HepG2 (cell line): ENCODE measurements around the gene IGFBP5. TPM values are rescaled to one million over a fixed set of nuclear protein-coding genes. Genes with fewer than 3 reads are reported as not detected.

Experiments used
- ATAC-seq: fragments of 200-7000 bp; cut with Tn5 transposase; 3 replicates; pipeline ENCODE4 v1.9.1; 2020; ENCODE audit warnings: mild to moderate bottlenecking, moderate library complexity
- BruUV-seq: library from RNA; stranded (reverse); fragments of 400-500 nt; replicated peaks from 2 replicates; lab custom pipeline; 2021; lab: Mats Ljungman, UMichigan
- CTCF ChIA-PET: fragments of 300-600 bp; formaldehyde crosslinking; extraction: SDS; loops from one replicate; lab custom pipeline; 2021; ENCODE audit warnings: low total read pairs, inconsistent platforms, low intra/inter-chr PET ratio; lab: Yijun Ruan, JAX
- POLR2A ChIA-PET: fragments of 350-600 bp; sonication (Branson Sonifier 250); formaldehyde crosslinking; loops from one replicate; lab custom pipeline; 2020; ENCODE audit warnings: antibody characterized with exemption, inconsistent platforms; lab: Yijun Ruan, JAX
- DNase-seq: peaks from one replicate; pipeline ENCODE4 v3.0.0-alpha.2; 2015; ENCODE audit warnings: low spot score
- FAIRE-seq: peaks from 3 replicates; lab custom pipeline; 2011; peaks lifted over from hg19 to GRCh38; lab: Jason Lieb, UNC
- H2AFZ ChIP-seq: one replicate; pipeline ENCODE4 v1.6.1; 2011; ENCODE audit warnings: low read length, inconsistent platforms
- H3K27ac ChIP-seq: fragments of 300-600 bp; 3 replicates; pipeline ENCODE4 v1.8.0; 2011; ENCODE audit warnings: mixed run types, mild to moderate bottlenecking, mixed read lengths, low read length, inconsistent platforms; ENCODE audit not compliant: insufficient read depth; ENCODE audit errors: extremely low read length
- H3K27me3 ChIP-seq, 2 experiments: fragments of 200-600 bp in 1 of 2; 2 replicates in 1 of 2; 3 replicates in 1 of 2; pipeline versions ENCODE4 v1.6.0 to v1.8.0; 2011; ENCODE audit warnings: low read length in 2 of 2, mild to moderate bottlenecking in 2 of 2, moderate library complexity in 2 of 2, inconsistent platforms in 1 of 2; ENCODE audit not compliant: insufficient read depth in 2 of 2, control insufficient read depth in 1 of 2
- H3K36me3 ChIP-seq, 2 experiments: fragments of 200-600 bp in 1 of 2; replicated peaks in 1 of 2; 2 replicates in 1 of 2; 3 replicates in 1 of 2; pipeline versions ENCODE4 v1.5.1 to v1.8.0; 2011; ENCODE audit warnings: low read length in 2 of 2, inconsistent platforms in 1 of 2; ENCODE audit not compliant: insufficient read depth in 2 of 2, control insufficient read depth in 1 of 2
- H3K4me1 ChIP-seq: 2 replicates; pipeline ENCODE4 v1.5.1; 2012; ENCODE audit warnings: low read length, inconsistent platforms; ENCODE audit not compliant: insufficient read depth
- H3K4me2 ChIP-seq: 2 replicates; pipeline ENCODE4 v1.6.0; 2011; ENCODE audit warnings: low read depth, low read length, inconsistent platforms
- H3K4me3 ChIP-seq, 3 experiments: fragments of 200-600 bp in 1 of 3; sonication (generic), shearing (Covaris generic) in 1 of 3; replicated peaks in 1 of 3; 2 replicates each; pipeline ENCODE4 v1.5.1; 2011 to 2016; ENCODE audit warnings: low read length in 3 of 3, inconsistent platforms in 2 of 3, low read depth in 2 of 3, mild to moderate bottlenecking in 2 of 3, control low read depth in 1 of 3, mixed read lengths in 1 of 3; ENCODE audit not compliant: insufficient read depth in 1 of 3
- H3K79me2 ChIP-seq: one replicate; pipeline ENCODE4 v1.6.1; 2011; ENCODE audit warnings: low read length, inconsistent platforms; ENCODE audit not compliant: insufficient read depth
- H3K9ac ChIP-seq: 2 replicates; pipeline ENCODE4 v1.6.0; 2011; ENCODE audit warnings: mild to moderate bottlenecking, low read depth, low read length, inconsistent platforms; ENCODE audit not compliant: insufficient read depth
- H3K9me3 ChIP-seq: 2 replicates; pipeline ENCODE4 v1.5.1; 2012; ENCODE audit warnings: mild to moderate bottlenecking, low read length
- H4K20me1 ChIP-seq: 2 replicates; pipeline ENCODE4 v1.6.0; 2011; ENCODE audit warnings: inconsistent platforms, mild to moderate bottlenecking, low read length, moderate library complexity; ENCODE audit not compliant: insufficient read depth
- ETV6 ChIP-seq: sonication (generic); formaldehyde crosslinking; conservative IDR thresholded peaks from 2 replicates; pipeline ENCODE4 v1.4.0; 2020; ENCODE audit warnings: missing genetic modification reagents
- HNRNPL ChIP-seq: fragments of 200-400 bp; formaldehyde crosslinking; IDR thresholded peaks from 2 replicates; pipeline ENCODE4 v1.6.1; 2017; ENCODE audit warnings: mild to moderate bottlenecking, low read depth, low read length
- MYPOP ChIP-seq: sonication (generic); formaldehyde crosslinking; IDR thresholded peaks from 2 replicates; pipeline ENCODE4 v1.8.1; 2023; ENCODE audit warnings: mild to moderate bottlenecking, moderate library complexity, missing genetic modification reagents
- POLR2G ChIP-seq: fragments of 200-400 bp; formaldehyde crosslinking; IDR thresholded peaks from 2 replicates; pipeline ENCODE4 v1.6.1; 2018; ENCODE audit warnings: mild to moderate bottlenecking, low read depth, low read length, moderate library complexity
- SMAD3 ChIP-seq: sonication (generic); formaldehyde crosslinking; IDR thresholded peaks from 2 replicates; pipeline ENCODE4 v1.4.0; 2020; ENCODE audit warnings: missing genetic modification reagents
- SMC3 ChIP-seq: IDR thresholded peaks from 2 replicates; pipeline ENCODE4 v1.6.1; 2011; ENCODE audit warnings: low read length, improper control_type of control experiment
- TOE1 ChIP-seq: sonication (generic); formaldehyde crosslinking; IDR thresholded peaks from 2 replicates; pipeline ENCODE4 v1.4.0; 2020; ENCODE audit warnings: mild to moderate bottlenecking, missing genetic modification reagents
- ZBTB33 ChIP-seq: sonication (generic); formaldehyde crosslinking; IDR thresholded peaks from 2 replicates; pipeline ENCODE4 v1.4.0; 2020; ENCODE audit warnings: missing genetic modification reagents
- ZFY ChIP-seq: sonication (generic); formaldehyde crosslinking; IDR thresholded peaks from 2 replicates; pipeline ENCODE4 v1.4.0; 2020; ENCODE audit warnings: missing genetic modification reagents
- ZNF10 ChIP-seq: sonication (generic); formaldehyde crosslinking; IDR thresholded peaks from 2 replicates; pipeline ENCODE4 v1.4.0; 2020; ENCODE audit warnings: mild to moderate bottlenecking, low read depth, missing genetic modification reagents, borderline replicate concordance
- ZNF558 ChIP-seq: sonication (generic); formaldehyde crosslinking; IDR thresholded peaks from 2 replicates; pipeline ENCODE4 v1.9.0; 2022; ENCODE audit warnings: mild to moderate bottlenecking, missing genetic modification reagents, borderline replicate concordance
- ZNF572 ChIP-seq: sonication (generic); formaldehyde crosslinking; IDR thresholded peaks from 2 replicates; pipeline ENCODE4 v1.5.1; 2020; ENCODE audit warnings: mild to moderate bottlenecking, missing genetic modification reagents
- ZNF674 ChIP-seq: sonication (generic); formaldehyde crosslinking; IDR thresholded peaks from 2 replicates; pipeline ENCODE4 v1.5.0; 2020; ENCODE audit warnings: low read depth, mild to moderate bottlenecking, missing genetic modification reagents
- ZNF749 ChIP-seq: sonication (generic); formaldehyde crosslinking; IDR thresholded peaks from 2 replicates; pipeline ENCODE4 v1.8.0; 2022; ENCODE audit warnings: mild to moderate bottlenecking, missing genetic modification reagents, moderate library complexity, borderline replicate concordance
- ZNF770 ChIP-seq: sonication (generic); formaldehyde crosslinking; IDR thresholded peaks from 2 replicates; pipeline ENCODE4 v1.5.0; 2020; ENCODE audit warnings: mild to moderate bottlenecking, missing genetic modification reagents
- WGBS: methylation state at CpG from one replicate; pipeline ENCODE4 v1.1.6; 2017; ENCODE audit warnings: low lambda C conversion rate; 5-methylcytosine and 5-hydroxymethylcytosine counted together
- in situ Hi-C: cut with HindIII; loops from 2 replicates; pipeline ENCODE4 v1.10.0; 2017; ENCODE audit warnings: low pct_unique_long_range_greater_than_20kb; ENCODE audit not compliant: extremely low pct_ligation_motif_present
- intact Hi-C: fragments of 100-400 bp; cut with micrococcal nuclease; formaldehyde crosslinking; loops from one replicate; pipeline ENCODE4 v1.10.0; 2022; ENCODE audit not compliant: unreplicated experiment
- polyA plus RNA-seq, 8 experiments: library from polyadenylated mRNA; depleted of rRNA in 3 of 8; stranded (reverse) in 7 of 8; unstranded in 1 of 8; fragments of >200 nt; fragmentation: Illumina TruSeq in 4 of 8; extraction: Trizol in 4 of 8; gene quantifications; 2 replicates each; pipeline versions ENCODE4 v1.2.1 to v1.2.3, GENCODE V29; 2011 to 2016; ENCODE audit warnings: low read depth in 4 of 8, missing spikeins in 1 of 8, mixed read lengths in 1 of 8; ENCODE audit not compliant: insufficient read depth in 1 of 8
- total RNA-seq, 5 experiments: library from RNA; depleted of rRNA; stranded (reverse); fragments of >200 nt; fragmentation: Illumina TruSeq; extraction: Trizol; gene quantifications; 2 replicates each; pipeline ENCODE4 v1.2.3, GENCODE V29; 2016; ENCODE audit warnings: low read depth in 1 of 5
- TF ChIP-seq, protein P1 (sequence below): sonication (generic); formaldehyde crosslinking; conservative IDR thresholded peaks from 2 replicates; pipeline ENCODE4 v1.5.0; 2020; ENCODE audit warnings: missing genetic modification reagents

IGFBP5 gene
- total and polyA plus RNA-seq, 2 of the 13 experiments (the other 11 are each of a cell fraction or from before 2014, with no cell fraction given) = 0.15 TPM; not detected in 1

DNA sequence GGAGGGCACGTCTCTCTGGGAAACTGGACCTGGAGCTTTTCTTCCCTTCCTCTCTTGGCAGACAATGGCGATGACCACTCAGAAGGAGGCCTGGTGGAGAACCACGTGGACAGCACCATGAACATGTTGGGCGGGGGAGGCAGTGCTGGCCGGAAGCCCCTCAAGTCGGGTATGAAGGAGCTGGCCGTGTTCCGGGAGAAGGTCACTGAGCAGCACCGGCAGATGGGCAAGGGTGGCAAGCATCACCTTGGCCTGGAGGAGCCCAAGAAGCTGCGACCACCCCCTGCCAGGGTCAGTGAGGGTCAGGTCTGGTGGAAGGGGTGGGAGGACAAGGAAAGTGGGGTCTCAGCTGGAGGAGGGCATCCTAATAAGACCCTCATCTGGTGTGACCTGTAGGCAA, 34.9 kb downstream of the IGFBP5 start (continued):
- no peak for TF ChIP-seq HNRNPL
- TF ChIP-seq, protein P1, sequence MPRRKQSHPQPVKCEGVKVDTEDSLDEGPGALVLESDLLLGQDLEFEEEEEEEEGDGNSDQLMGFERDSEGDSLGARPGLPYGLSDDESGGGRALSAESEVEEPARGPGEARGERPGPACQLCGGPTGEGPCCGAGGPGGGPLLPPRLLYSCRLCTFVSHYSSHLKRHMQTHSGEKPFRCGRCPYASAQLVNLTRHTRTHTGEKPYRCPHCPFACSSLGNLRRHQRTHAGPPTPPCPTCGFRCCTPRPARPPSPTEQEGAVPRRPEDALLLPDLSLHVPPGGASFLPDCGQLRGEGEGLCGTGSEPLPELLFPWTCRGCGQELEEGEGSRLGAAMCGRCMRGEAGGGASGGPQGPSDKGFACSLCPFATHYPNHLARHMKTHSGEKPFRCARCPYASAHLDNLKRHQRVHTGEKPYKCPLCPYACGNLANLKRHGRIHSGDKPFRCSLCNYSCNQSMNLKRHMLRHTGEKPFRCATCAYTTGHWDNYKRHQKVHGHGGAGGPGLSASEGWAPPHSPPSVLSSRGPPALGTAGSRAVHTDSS (CRISPR knock-in tag) = no peak
- TF ChIP-seq ZNF10 = no peak
- no peak for TF ChIP-seq ZNF770 (CRISPR knock-in tag)
- no peak for TF ChIP-seq ZNF674
- no peak for TF ChIP-seq ETV6 (CRISPR knock-in tag)

GRCh38 chr2:216659276-216659675, 36.1 kb downstream of the IGFBP5 start:
- H2AFZ ChIP-seq = peak overlapping the region; percentile 8
- H3K9ac ChIP-seq = no peak overlapping the region
- peaks cover 37% of the 10 kb centered on the region for H3K4me1 ChIP-seq
- POLR2A ChIA-PET = interaction anchor here (0.7 to 1.9 kb wide), 2 partner anchors 86 to 161 kb away, joined by 3 to 10 read pairs; partner anchors contain the start of gene RPL37A
- H3K27ac ChIP-seq = no peak overlapping the region
- no peaks in the 10 kb centered on the region for H3K36me3 ChIP-seq
- peaks cover 0 to 26% of the 10 kb centered on the region in 2 experiments; a peak in 3 of 5 replicates for H3K27me3 ChIP-seq
- CTCF ChIA-PET = interaction anchor here (0.7 kb wide), 1 partner anchor 141 kb away, joined by 3 read pairs; no protein-coding TSS in a partner anchor
- in situ Hi-C loops (no loop called here), intact Hi-C loops (no loop called here)
- peak; percentile 51 for ATAC-seq
- H4K20me1 ChIP-seq = no peaks in the 10 kb centered on the region
- no peaks in the 10 kb centered on the region for H3K79me2 ChIP-seq
- 20% methylated on average over 6 of the region's 6 CpGs for WGBS
- DNase-seq = no peak
- no peak for FAIRE-seq
- no TSS peak for BruUV-seq
- H3K9me3 ChIP-seq = no peaks in the 10 kb centered on the region
- no peak overlapping the region; a peak in 1 of 6 replicates for H3K4me3 ChIP-seq
- H3K4me2 ChIP-seq = peak overlapping the region; percentile 29
- TF ChIP-seq ZNF749 (CRISPR knock-in tag) (no peak), SMC3 (no peak), ZFY (CRISPR knock-in tag) (no peak), ZNF572 (CRISPR knock-in tag) (0 out of 2 replicates have a peak, but pooled peaks have one; percentile 48), TOE1 (CRISPR knock-in tag) (no peak), POLR2G (no peak), ZNF558 (no peak), MYPOP (CRISPR knock-in tag) (no peak), SMAD3 (CRISPR knock-in tag) (no peak), ZBTB33 (CRISPR knock-in tag) (no peak)
